Measurements from ENCODE around the gene PRR13. TPM values are rescaled to one million over a fixed set of nuclear protein-coding genes. Genes with fewer than 3 reads are reported as not detected.
A peak's percentile ranks its signal among the peaks of the same experiment; 100 is the strongest.

The PRR13 gene
- total RNA-seq, 4 donors from 2014 or later: 24.9 to 72.9 (median 51.1) TPM

- no peak for DNase-seq
- TF ChIP-seq CTCF (IDR thresholded peaks at IDR 0.05) (no peak), POLR2A (IDR thresholded peaks at IDR 0.05) (no peak)
- Histone ChIP-seq H3K4me3 (no peak overlapping the region), H3K4me1 (peaks cover 8 to 65% (median 47%) of the 10 kb centered on the region in 3 donors), H3K27ac (peak overlapping the region in 2 of 4 donors; percentile 42 to 64), H3K27me3 (no peaks in the 10 kb centered on the region), H3K36me3 (peaks cover 8 to 100% (median 58%) of the 10 kb centered on the region in 3 donors), H3K9me3 (no peaks in the 10 kb centered on the region)
- intact Hi-C loops (cut with DNase I): no loop called here
- WGBS, 2 donors: 67 to 72% methylated on average over 6 of the region's 9 CpGs
Observed at GRCh38 chr12:53481939-53482586, 40.5 kb downstream of the PRR13 start.

GRCh38 chr12:53482626-53483168 lies 41.2 kb downstream of the PRR13 start:
- no peak for DNase-seq
- intact Hi-C loops (cut with DNase I): no loop called here
- Histone ChIP-seq H3K9me3 (no peaks in the 10 kb centered on the region), H3K4me1 (peaks cover 8 to 61% (median 45%) of the 10 kb centered on the region in 3 donors), H3K27ac (peak overlapping the region; percentile 39 to 64 (median 48)), H3K27me3 (no peaks in the 10 kb centered on the region), H3K36me3 (peaks cover 8 to 99% (median 52%) of the 10 kb centered on the region in 3 donors), H3K4me3 (no peak overlapping the region)
- WGBS, 2 donors: 73 to 93% methylated on average over 2 to 7 of the region's 18 CpGs
- TF ChIP-seq CTCF (IDR thresholded peaks at IDR 0.05): no peak
- no peak for TF ChIP-seq POLR2A (IDR thresholded peaks at IDR 0.05)

GRCh38 chr12:53483225-53483978 lies 41.9 kb downstream of the PRR13 start:
- Histone ChIP-seq H3K4me1 (peaks cover 8 to 54% (median 38%) of the 10 kb centered on the region in 3 donors), H3K27ac (peak overlapping the region; percentile 39 to 64 (median 48)), H3K36me3 (peaks cover 8 to 92% (median 45%) of the 10 kb centered on the region in 3 donors), H3K9me3 (no peaks in the 10 kb centered on the region), H3K27me3 (no peaks in the 10 kb centered on the region), H3K4me3 (no peak overlapping the region)
- WGBS, 2 donors: 51 to 63% methylated on average over 7 to 9 of the region's 9 CpGs
- DNase-seq: no peak
- intact Hi-C loops (cut with DNase I): no loop called here
- TF ChIP-seq CTCF (IDR thresholded peaks at IDR 0.05) (no peak), POLR2A (IDR thresholded peaks at IDR 0.05) (no peak)

- intact Hi-C loops (cut with DNase I): no loop called here
- H3K36me3 ChIP-seq: peaks cover 8 to 86% (median 43%) of the 10 kb centered on the region in 3 donors
- H3K27me3 ChIP-seq: no peaks in the 10 kb centered on the region
- no peak overlapping the region for H3K4me3 ChIP-seq
- H3K27ac ChIP-seq: peak overlapping the region in 2 of 4 donors; percentile 20 to 64
- WGBS, 2 donors: 91 to 96% methylated on average over 4 of the region's 4 CpGs
- no peak for DNase-seq
- TF ChIP-seq CTCF (IDR thresholded peaks at IDR 0.05): no peak
- TF ChIP-seq POLR2A (IDR thresholded peaks at IDR 0.05): no peak
- H3K9me3 ChIP-seq: no peaks in the 10 kb centered on the region
- peaks cover 8 to 48% (median 37%) of the 10 kb centered on the region in 3 donors for H3K4me1 ChIP-seq
Observed at GRCh38 chr12:53483979-53484377, 42.4 kb downstream of the PRR13 start.

All from esophagus squamous epithelium (tissue), 5 donors.